HG03097 (cell line): ENCODE results near the gene ARGFX.
"Not testable (repeated sequence)": the region's sequence is repeated elsewhere in the genome, so short reads cannot be mapped to it uniquely, and the experiment has no call there.

ENCODE experiments used
- ATAC-seq: cut with Tn5 transposase; IDR thresholded peaks from one replicate; pipeline ENCODE4 v1.9.1; 2021; ENCODE audit not compliant: unreplicated experiment, low FRiP score

Gene ARGFX

GRCh38 chr3:121567649-121568048, at the start of gene ARGFX:
TSS of gene ARGFX (plus strand) at chr3:121567949. CDS start at chr3:121570714, 2,765 bp downstream.
- ATAC-seq, result no peak

GRCh38 chr3:121517953-121518655, 49.6 kb upstream of the ARGFX start:
- no peak for ATAC-seq

- ATAC-seq, result no peak
These were observed 47.2 kb upstream of the ARGFX start for GRCh38 chr3:121520510-121520909.

GRCh38 chr3:121529308-121529707, 38.4 kb upstream of the ARGFX start:
- ATAC-seq, result no peak

GRCh38 chr3:121531269-121531668, 36.5 kb upstream of the ARGFX start:
- ATAC-seq, result no peak

- no peak for ATAC-seq
These were observed 24.8 kb upstream of the ARGFX start for GRCh38 chr3:121542924-121543323.

- ATAC-seq, result no peak
These were observed 22.6 kb upstream of the ARGFX start for GRCh38 chr3:121545049-121545573.

GRCh38 chr3:121545574-121546455, 21.9 kb upstream of the ARGFX start, which contains the start of gene POLQ:
TSS of gene POLQ (minus strand) at chr3:121545988. CDS start at chr3:121545877, 111 bp downstream.
- peak; percentile 77 for ATAC-seq

- ATAC-seq, result no peak
These were observed 15.4 kb upstream of the ARGFX start for GRCh38 chr3:121552379-121552778.

- ATAC-seq, result no peak
These were observed 15.0 kb upstream of the ARGFX start for GRCh38 chr3:121552797-121553196.

- ATAC-seq, result no peak
These were observed 10.3 kb upstream of the ARGFX start for GRCh38 chr3:121557426-121557934.

- ATAC-seq, result no peak
These were observed 5.6 kb upstream of the ARGFX start for GRCh38 chr3:121562148-121562547.

GRCh38 chr3:121566773-121567172, 976 bp upstream of the ARGFX start:
- ATAC-seq, result no peak

- ATAC-seq, result no peak
These were observed 6.7 kb downstream of the ARGFX start for GRCh38 chr3:121574449-121574848.

- no peak for ATAC-seq
These were observed 13.9 kb downstream of the ARGFX start for GRCh38 chr3:121581691-121582090.

- ATAC-seq, result no peak
These were observed 16.7 kb downstream of the ARGFX start for GRCh38 chr3:121584418-121584817.

GRCh38 chr3:121592856-121593702, 25.3 kb downstream of the ARGFX start, which contains the start of gene FBXO40:
TSS of gene FBXO40 (plus strand) at chr3:121593379. CDS start at chr3:121620576, 27,197 bp downstream.
- ATAC-seq, result no peak

- ATAC-seq, result not testable (repeated sequence)
These were observed 26.1 kb downstream of the ARGFX start for GRCh38 chr3:121593806-121594205.

- no peak for ATAC-seq
These were observed 27.1 kb downstream of the ARGFX start for GRCh38 chr3:121594850-121595249.

GRCh38 chr3:121595765-121596406, 28.1 kb downstream of the ARGFX start:
- ATAC-seq, result no peak
